ENCODE results near the gene RALGPS1. TPM values are rescaled to one million over a fixed set of nuclear protein-coding genes. Genes with fewer than 3 reads are reported as not detected.

RALGPS1 gene
- total RNA-seq, 1 experiment from 2014 or later = 18.6 TPM

DNA sequence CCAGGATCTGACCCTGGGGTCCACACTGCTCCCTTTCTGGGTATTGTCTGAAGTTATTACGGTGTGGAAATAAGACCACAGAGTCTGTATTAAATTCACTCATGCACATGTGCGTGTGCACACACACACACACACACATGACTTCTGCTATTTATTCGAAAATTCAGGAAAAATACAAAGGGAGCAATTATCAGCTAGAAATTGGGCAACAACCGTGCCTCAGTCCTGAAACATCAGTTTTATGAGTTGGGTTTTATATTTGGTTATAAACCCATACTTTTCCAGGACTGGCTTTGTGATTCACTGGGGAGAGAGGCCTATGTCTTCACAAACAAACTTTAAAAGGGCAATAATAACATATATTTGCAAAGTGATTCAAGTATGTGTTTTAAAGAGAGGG is 117.7 kb downstream of the RALGPS1 start:
- no peaks in the 10 kb centered on the region for H3K27me3 Mint-ChIP-seq (ENCODE audit: low read depth)
- DNase-seq = no peak
- no peak overlapping the region for H3K4me3 Mint-ChIP-seq
- no CpG with 5 or more reads among the region's 4 CpGs for WGBS (ENCODE audit: extremely low coverage, insufficient read length, low lambda C conversion rate)
- Histone ChIP-seq H3K14ac (ENCODE audit: insufficient read depth, low read length) (no peak overlapping the region), H2BK15ac (ENCODE audit: low read depth, low read length) (no peak overlapping the region), H4K20me1 (ENCODE audit: control insufficient read depth, insufficient read depth, insufficient read length) (no peaks in the 10 kb centered on the region), H3T11ph (ENCODE audit: low read length) (no peak overlapping the region), H3K4me2 (ENCODE audit: insufficient read depth, insufficient read length, low read length) (no peak overlapping the region), H2BK5ac (ENCODE audit: insufficient read length, low read length) (no peak overlapping the region), H2BK120ac (ENCODE audit: low read depth, low read length, poor library complexity, severe bottlenecking) (no peak overlapping the region), H3K23me2 (ENCODE audit: insufficient read length, low read depth, low read length, poor library complexity, severe bottlenecking) (no peaks in the 10 kb centered on the region), H3K9me3 (ENCODE audit: control insufficient read depth, low read depth, low read length) (no peaks in the 10 kb centered on the region), H3K23ac (ENCODE audit: insufficient read length, low read depth, low read length) (no peak overlapping the region), H3K56ac (ENCODE audit: insufficient read length, low read depth, low read length) (no peak overlapping the region), H4K5ac (ENCODE audit: insufficient read length, low read depth, low read length) (no peak overlapping the region), H2BK20ac (ENCODE audit: low read depth, low read length, poor library complexity, severe bottlenecking) (no peak overlapping the region), H4K91ac (ENCODE audit: insufficient read length, low read depth, low read length) (no peak overlapping the region), H3K9ac (ENCODE audit: extremely low read depth, insufficient read length, low read length) (no peak overlapping the region), H3K79me2 (ENCODE audit: insufficient read depth, low read length) (no peaks in the 10 kb centered on the region), H3K79me1 (ENCODE audit: insufficient read depth, low read depth, low read length, poor library complexity, severe bottlenecking) (no peaks in the 10 kb centered on the region), H4K8ac (replicated peaks; ENCODE audit: insufficient read length, low read depth, low read length) (no peak overlapping the region), H2AK5ac (ENCODE audit: insufficient read length, low read length) (no peak overlapping the region), H2AFZ (ENCODE audit: low read length) (no peak overlapping the region), H2BK12ac (ENCODE audit: insufficient read length, low read depth, low read length) (no peak overlapping the region), H3K4me1 (ENCODE audit: insufficient read depth, low read length) (no peaks in the 10 kb centered on the region; the same call in 1 of the 2 replicates), H3K27ac (ENCODE audit: insufficient read length, low read depth, low read length) (no peak overlapping the region), H3K27me3 (ENCODE audit: insufficient read depth, low read length) (no peaks in the 10 kb centered on the region), H3K4ac (ENCODE audit: low read depth, low read length) (no peak overlapping the region), H3K18ac (ENCODE audit: insufficient read length, low read depth, low read length) (no peak overlapping the region)
- peaks cover 0 to 5% of the 10 kb centered on the region in 2 experiments; a peak in 2 of 4 replicates for H3K4me1 Mint-ChIP-seq
- TF ChIP-seq, protein P1, sequence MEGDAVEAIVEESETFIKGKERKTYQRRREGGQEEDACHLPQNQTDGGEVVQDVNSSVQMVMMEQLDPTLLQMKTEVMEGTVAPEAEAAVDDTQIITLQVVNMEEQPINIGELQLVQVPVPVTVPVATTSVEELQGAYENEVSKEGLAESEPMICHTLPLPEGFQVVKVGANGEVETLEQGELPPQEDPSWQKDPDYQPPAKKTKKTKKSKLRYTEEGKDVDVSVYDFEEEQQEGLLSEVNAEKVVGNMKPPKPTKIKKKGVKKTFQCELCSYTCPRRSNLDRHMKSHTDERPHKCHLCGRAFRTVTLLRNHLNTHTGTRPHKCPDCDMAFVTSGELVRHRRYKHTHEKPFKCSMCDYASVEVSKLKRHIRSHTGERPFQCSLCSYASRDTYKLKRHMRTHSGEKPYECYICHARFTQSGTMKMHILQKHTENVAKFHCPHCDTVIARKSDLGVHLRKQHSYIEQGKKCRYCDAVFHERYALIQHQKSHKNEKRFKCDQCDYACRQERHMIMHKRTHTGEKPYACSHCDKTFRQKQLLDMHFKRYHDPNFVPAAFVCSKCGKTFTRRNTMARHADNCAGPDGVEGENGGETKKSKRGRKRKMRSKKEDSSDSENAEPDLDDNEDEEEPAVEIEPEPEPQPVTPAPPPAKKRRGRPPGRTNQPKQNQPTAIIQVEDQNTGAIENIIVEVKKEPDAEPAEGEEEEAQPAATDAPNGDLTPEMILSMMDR (conservative IDR thresholded peaks at IDR 0.05) = no peak
- no peak overlapping the region for H3K27ac Mint-ChIP-seq
- H3K9me3 Mint-ChIP-seq = no peaks in the 10 kb centered on the region
- no peaks in the 10 kb centered on the region for H3K36me3 Mint-ChIP-seq (ENCODE audit: insufficient read depth in 1 of 3, low read depth in 3 of 3)

Data from H9 (cell line).